GM11168 (cell line): Measurements from ENCODE around the gene SLC25A41.

ENCODE experiments used
- in situ Hi-C: fragments of 300-500 bp; cut with MboI; formaldehyde crosslinking; loops from one replicate; pipeline ENCODE4 v1.12.0; 2022; ENCODE audit warnings: low sequenced_read_pairs; ENCODE audit not compliant: unreplicated experiment

The SLC25A41 gene

GRCh38 chr19:6433663-6434062 lies at the start of gene SLC25A41:
Gene SLC25A41 (minus strand): TSS chr19:6433763. CDS start chr19:6433693, 70 bp downstream.
- in situ Hi-C loops: no loop called here

DNA sequence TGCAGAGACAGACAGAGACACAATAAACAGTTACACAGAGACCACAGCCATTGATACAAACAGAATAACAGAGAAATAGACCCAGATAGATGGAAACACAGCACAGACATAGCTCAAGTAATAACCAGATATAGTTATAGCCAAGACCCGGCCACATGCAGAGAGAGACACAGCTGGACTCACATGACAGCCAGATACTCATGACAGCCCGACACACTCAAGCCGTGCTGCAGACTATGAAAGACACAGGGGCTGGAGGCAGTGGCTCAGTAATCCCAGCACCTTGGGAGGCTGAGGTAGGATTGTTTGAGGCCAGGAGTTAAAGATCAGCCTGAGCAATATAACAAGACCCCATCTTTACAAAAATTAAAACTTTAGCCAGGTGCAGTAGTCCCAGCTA lies 49.7 kb upstream of the SLC25A41 start:
- in situ Hi-C loops: no loop called here

- in situ Hi-C loops: no loop called here
Observed at GRCh38 chr19:6482343-6482686, 48.8 kb upstream of the SLC25A41 start.

- in situ Hi-C loops: no loop called here
Observed at GRCh38 chr19:6481541-6482342, 48.2 kb upstream of the SLC25A41 start, which contains the start of gene DENND1C. Gene DENND1C (minus strand): TSS chr19:6481787. CDS start chr19:6481695, 92 bp downstream.

- in situ Hi-C loops: no loop called here
Observed at GRCh38 chr19:6480848-6481415, 47.4 kb upstream of the SLC25A41 start.

GRCh38 chr19:6479836-6480398 lies 46.4 kb upstream of the SLC25A41 start:
- in situ Hi-C loops: no loop called here

- in situ Hi-C loops: no loop called here
Observed at GRCh38 chr19:6478815-6479214, 45.3 kb upstream of the SLC25A41 start.

GRCh38 chr19:6476896-6477431 lies 43.4 kb upstream of the SLC25A41 start:
- in situ Hi-C loops: no loop called here

DNA sequence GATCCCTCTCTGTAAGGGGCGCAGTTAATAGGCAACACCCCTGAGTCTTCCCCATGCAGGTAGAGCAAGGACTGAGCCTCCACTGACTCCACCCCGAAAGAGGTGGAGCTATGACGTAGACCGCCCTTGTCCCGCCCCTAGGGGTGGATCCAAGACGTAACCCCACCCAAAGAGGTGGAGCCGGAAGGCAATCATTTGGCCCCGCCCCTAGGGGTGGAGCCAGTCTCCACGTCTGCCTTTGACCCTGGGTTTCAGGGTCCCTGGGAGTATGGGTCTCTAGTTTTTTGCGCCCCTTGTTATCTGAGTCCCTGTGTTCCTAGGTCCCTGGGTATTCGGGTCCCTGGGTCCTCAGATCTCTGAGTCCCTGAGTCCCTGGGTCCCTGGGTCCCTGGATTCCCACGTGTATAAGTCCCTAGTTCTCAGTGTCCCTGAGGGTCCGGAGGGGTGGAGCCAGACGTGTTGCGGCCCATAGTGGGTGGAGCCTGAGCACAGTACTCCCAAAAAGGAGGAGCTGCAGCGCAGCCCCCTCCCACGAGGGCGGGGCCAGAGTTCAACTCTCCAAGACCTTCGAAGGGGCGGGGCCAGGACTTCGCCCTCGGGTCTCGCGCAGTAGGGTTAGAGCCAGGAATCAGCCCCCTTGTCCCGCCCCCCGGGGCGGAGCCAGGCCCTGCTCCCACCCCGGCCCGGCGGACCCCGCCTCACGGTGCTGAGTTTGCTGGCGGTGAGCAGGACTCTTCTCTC lies 42.8 kb upstream of the SLC25A41 start:
- in situ Hi-C loops: no loop called here

DNA sequence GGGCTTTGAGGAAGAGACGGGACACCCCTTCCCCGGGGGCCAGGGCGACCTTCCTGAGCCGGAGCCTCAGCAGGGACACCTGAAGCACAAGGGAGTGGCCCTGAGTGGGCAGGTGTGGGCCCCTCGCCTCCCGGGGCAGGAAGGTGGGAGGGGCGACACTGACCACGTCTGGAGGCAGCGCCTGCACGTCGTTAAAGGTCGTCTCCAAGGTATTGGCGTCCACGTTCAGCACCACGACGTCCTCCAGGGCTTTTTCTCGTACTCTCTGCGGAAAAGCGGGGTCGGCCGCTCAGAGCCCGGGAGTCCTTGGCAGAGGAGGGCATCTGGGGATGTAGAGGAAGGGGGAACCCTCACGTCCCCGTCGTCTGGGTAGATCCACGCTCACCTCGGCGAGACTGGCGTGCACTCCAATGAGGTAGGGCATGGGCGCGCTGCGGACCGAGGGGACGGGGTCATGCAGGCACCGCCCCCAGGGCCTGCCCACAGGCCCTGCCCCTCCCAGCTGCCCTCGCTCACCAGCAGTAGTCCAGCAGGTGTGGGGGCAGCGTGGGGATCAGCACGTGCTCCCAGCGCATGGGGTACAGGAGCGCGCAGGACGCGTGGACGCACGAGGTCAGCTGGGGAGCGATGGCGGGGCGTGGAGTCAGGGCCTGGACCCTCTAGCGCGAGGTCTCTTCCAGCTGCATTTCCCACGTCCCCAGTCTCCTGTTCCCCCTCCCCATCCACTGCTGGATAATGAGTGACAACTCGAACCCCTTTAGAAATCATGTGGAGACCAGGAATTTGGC lies 42.0 kb upstream of the SLC25A41 start:
- in situ Hi-C loops: no loop called here

DNA sequence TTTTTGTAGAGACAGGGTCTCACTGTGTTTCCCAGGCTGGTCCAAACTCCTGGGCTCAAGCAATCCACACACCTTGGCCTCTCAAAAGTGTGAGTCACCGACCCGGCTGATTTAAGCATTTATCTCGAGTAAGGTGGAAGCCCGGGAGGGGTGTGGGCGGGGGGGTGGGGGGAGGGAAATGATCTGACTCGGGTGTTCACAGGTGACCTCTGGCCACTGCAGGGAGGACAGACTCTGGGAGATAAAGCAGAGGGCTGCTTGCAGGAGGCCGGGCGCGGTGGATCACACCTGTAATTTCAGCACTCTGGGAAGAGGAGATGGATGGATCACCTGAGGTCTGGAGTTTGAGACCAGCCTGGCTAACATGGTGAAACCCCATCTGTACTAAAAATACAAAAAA lies 40.1 kb upstream of the SLC25A41 start:
- in situ Hi-C loops: no loop called here

- in situ Hi-C loops: no loop called here
Observed at GRCh38 chr19:6472713-6473112, 39.1 kb upstream of the SLC25A41 start.

- in situ Hi-C loops: no loop called here
Observed at GRCh38 chr19:6471076-6471475, 37.5 kb upstream of the SLC25A41 start.

DNA sequence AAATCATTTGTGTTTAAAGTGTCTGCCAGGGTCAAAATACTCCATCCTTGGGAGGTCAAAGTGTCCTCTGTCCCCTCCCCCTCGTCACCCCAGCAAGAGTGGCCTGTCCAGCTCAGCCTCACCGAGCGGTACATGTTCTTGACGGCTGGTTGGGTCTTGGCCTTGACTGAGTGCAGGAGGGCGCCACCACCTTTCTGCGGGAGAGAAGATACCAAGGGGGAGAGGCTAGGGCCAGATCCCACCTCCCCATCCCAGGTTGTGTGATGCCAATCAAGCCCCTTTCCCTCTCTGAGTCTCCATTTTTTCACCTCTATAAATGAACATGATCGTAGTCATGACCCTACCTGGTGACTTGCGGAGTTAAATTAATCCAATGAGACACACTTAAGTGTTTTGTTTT lies 36.6 kb upstream of the SLC25A41 start:
- in situ Hi-C loops: no loop called here

GRCh38 chr19:6467384-6467783 lies 33.8 kb upstream of the SLC25A41 start:
- in situ Hi-C loops: no loop called here

DNA sequence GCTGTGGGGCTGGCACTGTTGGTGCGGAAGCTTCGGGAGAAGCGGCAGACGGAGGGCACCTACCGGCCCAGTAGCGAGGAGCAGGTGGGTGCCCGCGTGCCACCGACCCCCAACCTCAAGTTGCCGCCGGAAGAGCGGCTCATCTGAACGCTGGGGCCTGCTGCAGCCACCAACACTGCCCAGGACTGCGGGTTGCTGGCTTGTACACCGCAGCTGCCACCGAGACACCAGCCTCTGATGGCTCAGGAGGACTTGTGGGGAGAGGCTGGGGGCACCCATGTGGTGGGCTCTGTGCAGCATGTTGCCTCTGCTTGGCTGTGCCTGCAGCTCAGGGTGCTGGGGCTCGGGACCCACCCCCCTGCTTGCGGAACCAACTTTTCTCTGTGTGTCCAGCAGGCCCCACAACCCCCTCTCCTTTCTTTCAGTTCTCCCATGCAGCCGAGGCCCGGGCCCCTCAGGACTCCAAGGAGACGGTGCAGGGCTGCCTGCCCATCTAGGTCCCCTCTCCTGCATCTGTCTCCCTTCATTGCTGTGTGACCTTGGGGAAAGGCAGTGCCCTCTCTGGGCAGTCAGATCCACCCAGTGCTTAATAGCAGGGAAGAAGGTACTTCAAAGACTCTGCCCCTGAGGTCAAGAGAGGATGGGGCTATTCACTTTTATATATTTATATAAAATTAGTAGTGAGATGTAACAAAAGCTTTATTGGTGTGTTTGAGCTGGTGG lies 33.1 kb upstream of the SLC25A41 start:
- in situ Hi-C loops: no loop called here

DNA sequence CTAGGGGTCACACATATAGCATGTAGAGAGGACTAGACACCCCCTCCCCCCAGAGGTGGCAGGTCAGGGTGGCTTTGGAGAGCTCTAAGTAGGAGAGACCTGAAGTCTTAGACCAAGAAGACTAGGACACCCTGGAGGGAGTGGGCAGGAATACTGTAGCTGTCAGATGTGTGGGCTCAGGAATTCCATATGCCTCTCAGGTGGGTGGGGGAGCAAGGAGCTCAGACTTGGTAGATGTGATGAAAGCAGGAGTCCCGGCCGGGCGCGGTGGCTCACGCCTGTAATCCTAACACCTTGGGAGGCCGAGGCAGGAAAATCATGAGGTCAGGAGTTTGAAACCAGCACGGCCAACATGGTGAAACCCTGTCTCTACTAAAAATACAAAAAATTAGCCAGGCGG lies 32.1 kb upstream of the SLC25A41 start:
- in situ Hi-C loops: no loop called here

DNA sequence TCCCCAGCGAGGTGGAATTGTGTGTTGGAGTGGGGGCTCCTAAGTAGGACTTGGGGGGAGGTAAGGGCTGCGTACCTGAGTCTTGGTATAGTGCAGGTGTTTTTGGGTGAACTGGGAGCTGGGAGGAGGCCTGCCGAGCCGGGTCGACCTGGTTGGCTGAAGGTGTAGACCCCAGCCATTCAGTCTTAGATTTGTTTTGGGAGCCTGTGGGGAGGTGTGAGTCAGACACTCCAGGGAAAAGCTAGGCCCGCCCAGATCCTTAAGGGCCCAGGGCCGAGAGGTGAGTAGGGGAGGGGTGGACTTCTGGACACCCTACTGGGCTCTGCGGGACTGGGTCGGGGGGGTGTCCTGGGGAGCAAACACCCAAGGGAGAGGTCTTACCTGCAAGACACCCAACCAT lies 31.4 kb upstream of the SLC25A41 start:
- in situ Hi-C loops: no loop called here
